Breast epithelium (tissue), 4 donors: ENCODE results near the gene SLC35E2B. TPM values are rescaled to one million over a fixed set of nuclear protein-coding genes. Genes with fewer than 3 reads are reported as not detected.
A peak's percentile ranks its signal among the peaks of the same experiment; 100 is the strongest.
"Not testable (repeated sequence)": the region's sequence is repeated elsewhere in the genome, so short reads cannot be mapped to it uniquely, and the experiment has no call there.

Experiments used
- DNase-seq, 2 donors: peaks; one replicate each; pipeline ENCODE4 v3.0.0-alpha.2; 2019; ENCODE audit warnings: low spot score in 2 of 2
- H3K27ac ChIP-seq, 2 donors: fragments of 200-600 bp; sonication (generic) in 1 of 2; one replicate each; pipeline ENCODE4 v1.5.1; 2016 to 2019; ENCODE audit warnings: mild to moderate bottlenecking in 1 of 2
- H3K27me3 ChIP-seq, 2 donors: fragments of 200-600 bp; sonication (generic) in 1 of 2; one replicate each; pipeline versions ENCODE4 v1.5.1 to v1.6.0; 2017 to 2019; ENCODE audit warnings: control low read depth in 1 of 2, mild to moderate bottlenecking in 1 of 2
- H3K36me3 ChIP-seq: fragments of 200-600 bp; one replicate; pipeline ENCODE4 v1.5.1; 2019
- H3K4me1 ChIP-seq, 2 donors: fragments of 200-600 bp; sonication (generic); one replicate each; pipeline ENCODE4 v1.5.1; 2016 to 2019; ENCODE audit warnings: control low read depth in 1 of 2
- H3K4me3 ChIP-seq, 3 donors: fragments of 200-600 bp; sonication (generic); 1 replicate in 2 of 3; 2 replicates in 1 of 3; pipeline ENCODE4 v1.5.1; 2016 to 2019; ENCODE audit warnings: mild to moderate bottlenecking in 3 of 3, moderate library complexity in 2 of 3
- H3K9me3 ChIP-seq, 2 donors: fragments of 200-600 bp; sonication (generic) in 1 of 2; one replicate each; pipeline ENCODE4 v1.5.1; 2016 to 2019; ENCODE audit warnings: control low read depth in 1 of 2
- CTCF ChIP-seq, 3 donors: fragments of 450-650 bp; IDR thresholded peaks; one replicate each; pipeline ENCODE4 v1.5.1; 2016 to 2017; ENCODE audit warnings: antibody characterized with exemption in 3 of 3, mild to moderate bottlenecking in 3 of 3, moderate library complexity in 3 of 3
- POLR2A ChIP-seq: fragments of 450-650 bp; IDR thresholded peaks from one replicate; pipeline ENCODE4 v1.6.1; 2016; ENCODE audit warnings: antibody characterized with exemption, mild to moderate bottlenecking, moderate library complexity
- POLR2AphosphoS5 ChIP-seq, 3 donors: sonication (generic); formaldehyde crosslinking; IDR thresholded peaks; one replicate each; pipeline ENCODE4 v1.6.1; 2017; ENCODE audit warnings: antibody characterized with exemption in 3 of 3
- intact Hi-C: fragments of 100-400 bp; cut with DNase I; formaldehyde crosslinking; loops from one replicate; pipeline ENCODE4 v1.15.1; 2023; ENCODE audit warnings: low total_unique reads
- total RNA-seq, 3 donors: library from RNA; depleted of rRNA; stranded (reverse); fragments of >200 nt; gene quantifications; one replicate each; pipeline ENCODE4 v1.1.0, GENCODE V29; 2016

The SLC35E2B gene
- total RNA-seq, 3 donors from 2014 or later: 37.3 to 96.4 (median 45.6) TPM

- Histone ChIP-seq H3K27ac (peak overlapping the region in 1 of 2 donors; percentile 61), H3K36me3 (no peaks in the 10 kb centered on the region), H3K9me3 (no peaks in the 10 kb centered on the region), H3K4me1 (no peaks in the 10 kb centered on the region), H3K4me3 (no peak overlapping the region), H3K27me3 (no peaks in the 10 kb centered on the region)
- DNase-seq: no peak
- intact Hi-C loops: no loop called here
- TF ChIP-seq CTCF (IDR thresholded peaks at IDR 0.05): no peak
- TF ChIP-seq POLR2A: no peak
- no peak for TF ChIP-seq POLR2AphosphoS5 (IDR thresholded peaks at IDR 0.05)
Measured at GRCh38 chr1:1730870-1731269, 38.3 kb upstream of the SLC35E2B start.

GRCh38 chr1:1730230-1730629 lies 37.6 kb upstream of the SLC35E2B start:
- H3K4me1 ChIP-seq, H3K27me3 ChIP-seq, H3K9me3 ChIP-seq, DNase-seq, intact Hi-C loops, H3K36me3 ChIP-seq, H3K27ac ChIP-seq, H3K4me3 ChIP-seq: not testable (repeated sequence)

- H3K36me3 ChIP-seq, H3K4me1 ChIP-seq, DNase-seq, H3K9me3 ChIP-seq, intact Hi-C loops, H3K27me3 ChIP-seq, H3K4me3 ChIP-seq: not testable (repeated sequence)
- H3K27ac ChIP-seq: peak overlapping the region in 1 of 2 donors; percentile 83
Measured at GRCh38 chr1:1729116-1729816, 36.7 kb upstream of the SLC35E2B start.

GRCh38 chr1:1728308-1729005 lies 35.9 kb upstream of the SLC35E2B start:
- DNase-seq, H3K4me3 ChIP-seq, H3K36me3 ChIP-seq, H3K9me3 ChIP-seq, intact Hi-C loops, H3K27me3 ChIP-seq, H3K4me1 ChIP-seq: not testable (repeated sequence)
- peak overlapping the region in 1 of 2 donors; percentile 83 for H3K27ac ChIP-seq

GRCh38 chr1:1727131-1727651 lies 34.6 kb upstream of the SLC35E2B start:
- peak overlapping the region in 1 of 2 donors; percentile 51 for H3K27ac ChIP-seq
- H3K4me1 ChIP-seq, H3K27me3 ChIP-seq, DNase-seq, H3K36me3 ChIP-seq, H3K4me3 ChIP-seq, intact Hi-C loops, H3K9me3 ChIP-seq: not testable (repeated sequence)

- H3K4me3 ChIP-seq, H3K9me3 ChIP-seq, intact Hi-C loops, H3K36me3 ChIP-seq, H3K4me1 ChIP-seq, DNase-seq, H3K27ac ChIP-seq, H3K27me3 ChIP-seq: not testable (repeated sequence)
Measured at GRCh38 chr1:1726088-1726487, 33.5 kb upstream of the SLC35E2B start.

GRCh38 chr1:1724035-1724864 lies 31.7 kb upstream of the SLC35E2B start, which contains the start of gene CDK11A:
Gene CDK11A, minus strand, starts transcription at chr1:1724357. Its CDS starts 1,539 bp downstream, at chr1:1722818.
- H3K4me1 ChIP-seq, H3K9me3 ChIP-seq, H3K36me3 ChIP-seq, H3K27me3 ChIP-seq, intact Hi-C loops: not testable (repeated sequence)
- Histone ChIP-seq H3K27ac (peak within 1 kb of the TSS; percentile 88 to 96), H3K4me3 (peak within 1 kb of the TSS; percentile 61 to 83 (median 64))
- peak; percentile 99 for DNase-seq
- TF ChIP-seq POLR2A: peak; percentile 23
- TF ChIP-seq POLR2AphosphoS5 (IDR thresholded peaks at IDR 0.05): peak; percentile 88 to 93 (median 90)
- TF ChIP-seq CTCF (IDR thresholded peaks at IDR 0.05): peak; percentile 43 to 60 (median 51)
